Heart right ventricle (tissue), 16 donors: ENCODE results near the gene CXCL3. TPM values are rescaled to one million over a fixed set of nuclear protein-coding genes. Genes with fewer than 3 reads are reported as not detected.

Experiments used
- ATAC-seq, 8 donors: fragments of 200-7000 bp; cut with Tn5 transposase; one replicate each; pipeline ENCODE4 v1.9.1; 2020; ENCODE audit warnings: mild to moderate bottlenecking in 8 of 8, moderate library complexity in 8 of 8, moderate number of reproducible peaks in 1 of 8
- DNase-seq, 2 donors: peaks; one replicate each; pipeline ENCODE4 v3.0.0-alpha.2; 2020
- H3K27ac ChIP-seq, 10 donors: fragments of 200-600 bp; sonication (generic) in 2 of 10; one replicate each; pipeline versions ENCODE4 v1.5.0 to v1.8.0; 2020 to 2022; ENCODE audit warnings: mild to moderate bottlenecking in 3 of 10
- H3K27me3 ChIP-seq, 7 donors: fragments of 200-600 bp; one replicate each; pipeline ENCODE4 v1.8.0; 2021 to 2022; ENCODE audit warnings: mild to moderate bottlenecking in 2 of 7
- H3K36me3 ChIP-seq, 9 donors: fragments of 200-600 bp; sonication (generic) in 1 of 9; one replicate each; pipeline versions ENCODE4 v1.5.0 to v1.8.0; 2020 to 2022; ENCODE audit warnings: mild to moderate bottlenecking in 2 of 9
- H3K4me1 ChIP-seq, 9 donors: fragments of 200-600 bp; sonication (generic) in 1 of 9; one replicate each; pipeline versions ENCODE4 v1.5.0 to v1.8.0; 2020 to 2022; ENCODE audit warnings: mild to moderate bottlenecking in 4 of 9
- H3K4me3 ChIP-seq, 10 donors: fragments of 200-600 bp; sonication (generic) in 2 of 10; one replicate each; pipeline versions ENCODE4 v1.5.0 to v1.8.0; 2020 to 2022; ENCODE audit warnings: mild to moderate bottlenecking in 7 of 10, moderate library complexity in 2 of 10
- H3K9me3 ChIP-seq, 11 donors: fragments of 200-600 bp in 10 of 11; sonication (generic) in 2 of 11; one replicate each; pipeline versions ENCODE4 v1.5.0 to v1.8.0; 2013 to 2022; ENCODE audit warnings: mild to moderate bottlenecking in 2 of 11, control low read depth in 1 of 11, moderate library complexity in 1 of 11
- WGBS, 2 donors: extraction: QIAGEN DNeasy Blood & Tissue Kit; methylation state at CpG; one replicate each; pipeline ENCODE4 v1.1.7; 2013; ENCODE audit warnings: inconsistent platforms in 1 of 2; 5-methylcytosine and 5-hydroxymethylcytosine counted together
- intact Hi-C, 10 donors: fragments of 100-400 bp; cut with DNase I; formaldehyde crosslinking; loops; one replicate each; pipeline versions ENCODE4 v1.11.1 to v1.14.2; 2022
- polyA plus RNA-seq, 2 donors: library from polyadenylated mRNA; stranded (reverse); fragments of 200-250 nt; gene quantifications; one replicate each; pipeline ENCODE4 v1.2.3, GENCODE V29; 2013
- total RNA-seq, 10 donors: library from RNA; stranded (reverse); fragmentation: NEBNext Ultra II Directional in 3 of 10; extraction: Animal tissue kit (Norgen Biotek cat#: 25700) in 3 of 10; gene quantifications; one replicate each; pipeline versions ENCODE4 v1.2.1 to v1.2.4, GENCODE V29; 2021 to 2023
- TF ChIP-seq, protein P1 (sequence below), 9 donors: fragments of 200-600 bp; sonication (generic) in 2 of 9; IDR thresholded peaks; one replicate each; pipeline versions ENCODE4 v1.5.0 to v1.8.0; 2021 to 2022; ENCODE audit warnings: antibody characterized with exemption in 9 of 9, mild to moderate bottlenecking in 5 of 9, moderate library complexity in 1 of 9
- donor health status: Arrhythmogenic right ventricular cardiomyopathy.
- donor health status: ischemic (EF 13 %, LVEDD 7.1; RV severe dilation, severe dysfunction).
- donor health status: healthy with polysubstance abuse.
- donor health status: DM: no; HTN: yes; CAD: no.
- donor health status: DM: no; HTN: no; CAD: no.
- donor health status: ischemic (EF 25% LVEDD 6.9; RV normal size, moderate dysfunction).
- donor health status: ischemic (EF 25% LVEDD 5.7; RV mildly dilated, moderate dysfunction).
- donor health status: healthy.
- donor health status: DM: yes; HTN: yes; CAD: no.
- donor health status: Ischemic cardiomyopathy.
- donor health status: ischemic (EF 35%, LVEDD 5.7; RV mildly dilated, moderate dysfunction).
- donor health status: nonischemic (EF 11% LVEDD 7.7; RV severe dilation, severe dysfunction).
- donor health status: DM: yes; HTN: yes; CAD: no.
- donor health status: PGD.
- donor health status: ischemic (EF 29% LVEDD 5.4; RV normal size, mild dysfunction).
- donor health status: nonischemic (EF 23%, LVEDD 6.1; RV moderate dilation, normal function).

Gene CXCL3
- total and polyA plus RNA-seq, 12 donors: 0.24 to 5.1 (median 1.4) TPM; not detected in 1

DNA sequence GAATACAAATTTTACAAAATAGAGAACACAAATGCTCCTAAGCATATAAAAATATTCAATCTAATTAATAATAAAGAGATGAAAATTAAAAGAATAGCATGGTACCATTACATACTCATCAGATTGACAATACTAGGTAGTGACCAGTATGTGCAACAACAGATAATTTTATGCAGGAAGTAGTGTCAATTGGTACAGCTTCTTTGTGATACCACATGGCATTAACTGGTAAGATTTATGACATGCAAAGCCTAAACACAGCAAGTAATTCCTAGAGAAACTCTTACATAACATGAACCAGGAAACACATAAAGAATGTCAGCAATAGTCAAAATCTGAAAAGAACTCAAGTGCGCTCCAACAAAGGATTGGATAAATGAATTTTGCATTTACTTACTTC, 34.2 kb upstream of the CXCL3 start:
- TF ChIP-seq, protein P1, sequence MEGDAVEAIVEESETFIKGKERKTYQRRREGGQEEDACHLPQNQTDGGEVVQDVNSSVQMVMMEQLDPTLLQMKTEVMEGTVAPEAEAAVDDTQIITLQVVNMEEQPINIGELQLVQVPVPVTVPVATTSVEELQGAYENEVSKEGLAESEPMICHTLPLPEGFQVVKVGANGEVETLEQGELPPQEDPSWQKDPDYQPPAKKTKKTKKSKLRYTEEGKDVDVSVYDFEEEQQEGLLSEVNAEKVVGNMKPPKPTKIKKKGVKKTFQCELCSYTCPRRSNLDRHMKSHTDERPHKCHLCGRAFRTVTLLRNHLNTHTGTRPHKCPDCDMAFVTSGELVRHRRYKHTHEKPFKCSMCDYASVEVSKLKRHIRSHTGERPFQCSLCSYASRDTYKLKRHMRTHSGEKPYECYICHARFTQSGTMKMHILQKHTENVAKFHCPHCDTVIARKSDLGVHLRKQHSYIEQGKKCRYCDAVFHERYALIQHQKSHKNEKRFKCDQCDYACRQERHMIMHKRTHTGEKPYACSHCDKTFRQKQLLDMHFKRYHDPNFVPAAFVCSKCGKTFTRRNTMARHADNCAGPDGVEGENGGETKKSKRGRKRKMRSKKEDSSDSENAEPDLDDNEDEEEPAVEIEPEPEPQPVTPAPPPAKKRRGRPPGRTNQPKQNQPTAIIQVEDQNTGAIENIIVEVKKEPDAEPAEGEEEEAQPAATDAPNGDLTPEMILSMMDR (IDR thresholded peaks at IDR 0.05): no peak
- no peaks in the 10 kb centered on the region for H3K4me1 ChIP-seq
- H3K27ac ChIP-seq: no peak overlapping the region
- H3K36me3 ChIP-seq: no peaks in the 10 kb centered on the region
- DNase-seq: no peak
- no peaks in the 10 kb centered on the region for H3K27me3 ChIP-seq
- intact Hi-C loops: no loop called here
- peaks cover 0 to 11% (median 0%) of the 10 kb centered on the region in 11 donors for H3K9me3 ChIP-seq
- WGBS, 2 donors: 97 to 99% methylated on average over 1 of the region's 1 CpG
- ATAC-seq: no peak
- H3K4me3 ChIP-seq: no peak overlapping the region

DNA sequence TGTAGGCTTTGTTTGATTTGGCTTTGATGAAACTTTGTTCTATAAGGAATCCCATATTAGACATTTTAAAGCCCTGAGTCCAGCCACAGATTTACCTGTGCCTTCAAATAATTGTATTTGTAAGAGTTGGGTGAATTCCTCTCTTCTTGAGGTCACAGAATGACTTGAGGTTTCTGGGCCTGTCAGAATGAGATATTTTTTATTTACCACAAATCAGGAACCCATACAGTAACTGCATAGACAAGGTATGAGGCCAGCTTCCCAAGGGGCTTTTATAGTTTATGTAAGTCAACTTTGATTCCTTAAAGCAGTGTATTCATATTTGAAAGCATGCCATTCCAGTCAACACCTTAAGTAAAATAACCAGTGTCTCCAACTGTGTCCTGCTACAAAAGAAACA, 29.1 kb upstream of the CXCL3 start:
- Histone ChIP-seq H3K36me3 (no peaks in the 10 kb centered on the region), H3K27me3 (no peaks in the 10 kb centered on the region), H3K9me3 (peaks cover 0 to 11% (median 0%) of the 10 kb centered on the region in 11 donors), H3K4me1 (no peaks in the 10 kb centered on the region), H3K4me3 (no peak overlapping the region), H3K27ac (no peak overlapping the region)
- intact Hi-C loops: no loop called here
- TF ChIP-seq, protein P1 (IDR thresholded peaks at IDR 0.05): no peak
- ATAC-seq (no peak), DNase-seq (no peak)

DNA sequence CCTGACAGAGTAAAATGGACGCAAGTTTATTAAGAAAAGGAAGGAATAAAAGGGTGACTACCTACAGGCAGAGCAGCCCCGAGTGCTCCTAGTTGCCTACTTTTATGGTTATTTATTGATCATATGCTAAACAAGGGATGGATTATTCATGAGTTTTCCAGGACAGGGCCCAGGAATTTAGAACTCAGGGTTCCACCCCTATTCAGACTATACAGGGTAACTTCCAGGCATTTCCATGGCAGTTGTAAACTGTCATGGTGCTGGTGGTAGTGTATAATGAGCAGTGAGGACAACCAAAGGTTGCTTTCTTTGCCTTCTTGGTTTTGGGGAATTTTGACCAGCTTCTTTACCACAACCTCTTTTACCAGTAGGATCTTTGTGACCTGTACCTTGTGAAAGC, 27.7 kb upstream of the CXCL3 start:
- WGBS, 2 donors: 90 to 94% methylated on average over 2 of the region's 2 CpGs
- ATAC-seq: no peak

DNA sequence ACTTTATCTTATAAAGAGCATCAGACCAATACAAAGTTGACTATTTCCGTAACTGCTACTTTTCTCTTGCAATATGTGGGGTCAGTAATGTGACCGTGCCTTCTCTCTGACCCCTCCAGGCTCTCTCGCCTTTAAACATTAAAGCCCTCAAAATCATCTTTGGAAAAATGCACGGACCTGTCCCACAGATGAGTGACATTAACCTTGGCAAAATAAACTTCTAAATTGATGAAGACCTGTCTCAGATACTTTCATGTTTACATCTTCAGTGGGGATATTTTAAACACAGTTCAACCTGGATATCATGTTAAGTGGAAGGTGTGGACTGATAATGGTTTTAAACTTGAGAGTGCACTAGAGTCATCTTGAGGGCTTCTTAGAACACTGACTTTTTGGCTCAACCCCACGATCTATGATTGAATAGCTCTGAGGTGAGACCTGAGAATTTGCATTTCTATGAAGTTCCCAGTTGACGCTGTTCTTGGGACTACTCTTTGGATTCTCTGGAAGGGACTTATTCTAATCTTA, 26.7 kb upstream of the CXCL3 start:
- Histone ChIP-seq H3K36me3 (no peaks in the 10 kb centered on the region), H3K27me3 (no peaks in the 10 kb centered on the region), H3K27ac (no peak overlapping the region), H3K9me3 (peaks cover 0 to 20% (median 4%) of the 10 kb centered on the region in 11 donors), H3K4me3 (no peak overlapping the region), H3K4me1 (no peaks in the 10 kb centered on the region)
- DNase-seq: no peak
- intact Hi-C loops: no loop called here
- ATAC-seq: no peak
- 79 to 82% methylated on average over 6 of the region's 6 CpGs for WGBS, 2 donors
- TF ChIP-seq, protein P1 (IDR thresholded peaks at IDR 0.05): no peak

More for the DNA sequence above, 27.7 kb upstream of the CXCL3 start:
- H3K36me3 ChIP-seq: no peaks in the 10 kb centered on the region
- TF ChIP-seq, protein P1 (IDR thresholded peaks at IDR 0.05): no peak
- H3K4me3 ChIP-seq: no peak overlapping the region
- no peak overlapping the region for H3K27ac ChIP-seq
- peaks cover 0 to 20% (median 4%) of the 10 kb centered on the region in 11 donors for H3K9me3 ChIP-seq
- intact Hi-C loops: no loop called here
- no peak for DNase-seq
- no peaks in the 10 kb centered on the region for H3K27me3 ChIP-seq
- H3K4me1 ChIP-seq: no peaks in the 10 kb centered on the region
